Stimulated activated naive CD8-positive, alpha-beta T cell treated with anti-CD3 and anti-CD28 coated beads, Interleukin-15, Interleukin-2, amounts not matched to agents 100 U/mL and 50 U/mL, for 24 hours (primary cell): Measurements from ENCODE around the gene DDX46.
"Not testable (repeated sequence)": the region's sequence is repeated elsewhere in the genome, so short reads cannot be mapped to it uniquely, and the experiment has no call there.

Source experiments
- ATAC-seq: fragments of 150-1000 bp; cut with Tn5 transposase; one replicate; pipeline ENCODE4 v1.10.0; 2021
- DNase-seq: peaks from one replicate; pipeline ENCODE4 v3.0.0; 2021

The DDX46 gene

DNA sequence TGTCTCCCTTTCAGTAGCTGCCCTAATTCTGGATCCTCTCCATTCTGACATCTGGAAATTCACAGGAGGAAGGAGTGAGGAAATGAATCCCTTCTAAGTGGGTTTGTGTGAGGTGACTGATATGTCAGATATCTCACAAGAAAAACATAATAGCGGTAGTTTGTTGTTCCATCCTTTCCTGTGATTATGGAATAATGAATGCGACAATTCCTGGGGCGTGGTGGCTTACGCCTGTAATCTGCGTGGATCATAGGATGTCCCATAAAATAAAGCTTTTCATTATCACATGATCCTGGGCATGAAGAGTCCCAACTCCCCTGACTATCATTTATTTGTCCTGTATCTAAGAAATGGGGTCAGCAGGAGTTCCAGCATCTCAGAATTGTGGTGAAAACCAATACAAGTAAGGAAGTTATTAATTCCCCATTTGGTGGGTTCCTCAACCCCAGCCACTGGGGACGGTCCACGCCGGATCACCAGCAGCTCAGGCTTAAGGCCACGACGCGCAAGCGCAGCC is 86.8 kb downstream of the DDX46 start:
- ATAC-seq, result no peak
- no peak for DNase-seq

DNA sequence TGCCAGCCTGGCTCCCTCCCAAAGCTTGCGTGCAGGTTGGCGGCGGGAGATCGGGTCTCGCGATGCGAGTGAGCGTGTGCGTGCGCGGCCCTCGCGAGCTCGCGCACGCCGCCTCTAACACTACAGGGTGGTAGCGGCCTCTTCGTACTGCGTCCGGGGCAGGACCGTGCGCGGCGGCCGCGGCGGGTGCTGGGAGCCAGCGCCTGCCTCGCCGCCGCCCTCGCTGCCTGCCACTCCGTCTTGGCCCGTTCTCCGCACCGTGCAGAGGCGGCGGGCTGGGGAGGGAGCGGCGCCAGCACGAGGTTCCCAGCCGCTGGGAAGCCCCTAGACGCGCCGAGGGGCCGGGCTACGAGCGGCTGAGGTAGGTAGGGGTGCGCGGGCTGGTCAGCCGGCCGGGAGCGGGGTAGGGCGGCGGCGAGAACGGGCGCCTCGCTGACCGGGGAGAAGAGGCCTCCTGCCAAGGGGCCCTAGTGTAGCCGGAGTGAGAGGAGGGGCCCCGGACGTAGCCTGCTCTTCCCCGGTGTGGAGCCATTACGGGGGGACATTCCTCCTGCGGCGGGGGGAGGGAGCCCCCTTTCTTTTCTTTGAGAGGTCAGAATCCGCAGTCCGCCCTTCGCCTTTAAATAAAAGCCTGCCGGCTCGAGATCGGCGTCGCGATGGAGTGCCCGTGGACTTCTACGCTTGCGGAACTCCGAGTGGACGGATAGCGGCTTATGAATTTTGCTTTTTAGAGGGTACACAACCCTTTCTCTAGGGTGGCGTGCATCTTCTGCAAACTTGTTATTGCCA is 87.5 kb downstream of the DDX46 start, which contains the start of gene C5orf24:
Gene C5orf24 (plus strand): TSS at position 117 of the 789 bp plus-strand sequence. CDS start 8,933 bp downstream, outside the sequence.
- ATAC-seq (peak; percentile 98), DNase-seq (peak; percentile 94)

- ATAC-seq, result no peak
- DNase-seq, result peak; percentile 49
Measured at GRCh38 chr5:134846641-134846960, 88.0 kb downstream of the DDX46 start.

DNA sequence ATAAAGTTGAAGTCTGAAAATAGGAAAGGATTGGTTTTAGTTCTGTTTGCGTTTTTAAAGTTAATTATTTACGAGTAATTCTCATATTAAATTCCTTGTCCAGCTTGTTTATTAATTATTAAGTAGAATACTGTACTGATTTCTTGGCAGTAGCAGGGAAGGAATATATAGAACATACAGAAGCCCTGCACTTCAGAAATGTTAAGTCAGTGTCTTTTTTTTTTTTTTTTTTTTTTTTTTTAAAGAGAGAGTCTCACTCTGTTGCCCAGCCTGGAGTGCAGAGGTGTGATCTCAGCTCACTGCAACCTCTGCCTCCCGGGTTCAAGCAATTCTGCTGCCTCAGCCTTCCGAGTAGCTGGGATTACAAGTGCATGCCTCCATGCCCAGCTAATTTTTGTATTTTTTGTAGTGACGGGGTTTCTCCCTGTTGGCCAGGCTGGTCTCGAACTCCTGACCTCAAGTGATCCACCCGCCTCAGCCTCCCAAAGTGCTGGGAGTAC is 90.9 kb downstream of the DDX46 start:
- not testable (repeated sequence) for DNase-seq, ATAC-seq

DNA sequence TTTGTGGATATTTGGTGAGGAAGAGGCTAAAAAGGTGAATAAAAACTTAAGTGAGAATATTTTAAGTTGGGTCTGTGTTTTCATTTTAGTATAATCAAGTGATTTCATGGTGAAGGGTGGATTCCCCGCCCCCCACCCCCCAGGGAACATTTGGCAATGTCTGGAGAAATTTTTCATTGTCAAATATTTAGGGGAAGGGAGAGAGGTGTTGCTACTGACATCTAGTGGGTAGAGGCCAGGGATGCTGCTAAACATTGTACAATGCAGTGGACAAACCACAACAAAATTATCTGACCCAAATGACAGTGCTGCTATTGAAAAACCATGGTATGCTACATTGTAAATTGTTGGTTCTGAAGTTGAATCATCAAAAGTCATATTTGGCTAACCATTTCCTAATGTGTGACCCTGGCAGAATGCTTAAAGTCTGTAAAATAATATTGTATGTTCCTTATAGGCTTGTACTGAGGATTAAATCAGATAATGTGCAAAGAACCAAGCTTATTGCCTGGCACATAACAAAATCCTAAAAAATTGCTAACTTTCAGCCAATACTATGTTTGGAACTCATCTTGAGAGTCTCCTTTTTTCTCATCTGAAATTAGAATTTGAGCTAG is 92.8 kb downstream of the DDX46 start:
- ATAC-seq (no peak), DNase-seq (no peak)

DNA sequence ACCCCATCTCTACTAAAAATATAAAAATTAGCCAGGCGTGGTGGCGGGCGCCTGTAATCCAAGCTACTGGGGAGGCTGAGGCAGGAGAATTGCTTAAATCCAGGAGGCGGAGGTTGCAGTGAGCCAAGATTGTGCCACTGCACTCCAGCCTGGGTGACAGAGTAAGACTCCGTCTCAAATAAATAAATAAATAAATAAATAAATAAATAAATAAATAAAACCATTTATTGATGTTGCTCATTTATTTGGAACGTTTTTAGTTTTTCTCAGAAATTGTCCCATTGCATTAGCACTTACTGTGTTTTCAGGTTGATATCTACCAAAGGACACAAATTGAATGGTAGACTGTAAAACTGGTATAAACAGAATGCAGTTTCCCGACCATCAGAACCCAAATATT is 97.9 kb downstream of the DDX46 start:
- not testable (repeated sequence) for ATAC-seq, DNase-seq

DNA sequence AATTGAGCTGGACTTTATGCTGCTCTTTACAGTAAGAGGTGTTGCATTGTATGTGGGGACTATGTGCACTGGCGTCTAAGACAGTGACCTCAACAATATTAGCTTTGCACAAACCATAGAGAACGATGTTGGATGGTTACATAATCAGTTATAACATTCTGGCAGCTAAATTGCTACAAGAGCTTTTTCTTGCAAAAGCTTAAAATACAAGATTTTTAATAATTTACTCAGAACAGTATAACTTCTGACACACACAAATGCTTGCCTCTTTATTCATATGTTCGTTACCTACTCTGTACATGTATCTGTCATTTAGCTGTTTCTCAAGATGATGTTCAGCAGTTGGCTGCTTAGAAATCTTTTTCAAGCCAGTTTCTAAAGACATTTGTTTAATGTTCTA is 98.8 kb downstream of the DDX46 start:
- ATAC-seq (no peak), DNase-seq (no peak)

- no peak for DNase-seq
Measured at GRCh38 chr5:134864707-134865106, 106.1 kb downstream of the DDX46 start.

DNA sequence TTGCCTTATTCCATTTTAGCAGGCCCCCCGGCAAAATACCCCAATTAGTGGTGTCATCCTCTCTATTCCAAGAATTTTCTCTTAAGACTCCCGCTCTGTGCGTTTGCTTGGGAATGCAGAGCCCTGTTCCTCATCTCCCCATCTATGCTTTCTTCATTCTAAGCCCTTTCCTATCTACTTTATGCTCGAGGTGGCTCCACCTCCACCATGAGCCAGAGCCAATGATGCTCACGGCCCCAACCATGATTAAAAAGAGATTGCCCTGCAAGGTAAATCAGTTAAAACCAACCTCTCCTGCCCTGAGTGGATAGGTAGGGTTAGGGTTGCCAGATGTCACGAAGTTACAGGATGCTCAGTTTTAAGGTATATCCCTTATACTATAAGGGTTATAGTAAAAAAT is 114.9 kb downstream of the DDX46 start:
- ATAC-seq (no peak), DNase-seq (peak; percentile 26)

More at GRCh38 chr5:134864707-134865106, 106.1 kb downstream of the DDX46 start:
- ATAC-seq, result no peak

- ATAC-seq (peak; percentile 89), DNase-seq (peak; percentile 82)
Measured at GRCh38 chr5:134873987-134874830, 115.6 kb downstream of the DDX46 start, which contains the start of gene TXNDC15. TXNDC15 (plus strand) TSS chr5:134874371; CDS start chr5:134874428, 57 bp downstream.

DNA sequence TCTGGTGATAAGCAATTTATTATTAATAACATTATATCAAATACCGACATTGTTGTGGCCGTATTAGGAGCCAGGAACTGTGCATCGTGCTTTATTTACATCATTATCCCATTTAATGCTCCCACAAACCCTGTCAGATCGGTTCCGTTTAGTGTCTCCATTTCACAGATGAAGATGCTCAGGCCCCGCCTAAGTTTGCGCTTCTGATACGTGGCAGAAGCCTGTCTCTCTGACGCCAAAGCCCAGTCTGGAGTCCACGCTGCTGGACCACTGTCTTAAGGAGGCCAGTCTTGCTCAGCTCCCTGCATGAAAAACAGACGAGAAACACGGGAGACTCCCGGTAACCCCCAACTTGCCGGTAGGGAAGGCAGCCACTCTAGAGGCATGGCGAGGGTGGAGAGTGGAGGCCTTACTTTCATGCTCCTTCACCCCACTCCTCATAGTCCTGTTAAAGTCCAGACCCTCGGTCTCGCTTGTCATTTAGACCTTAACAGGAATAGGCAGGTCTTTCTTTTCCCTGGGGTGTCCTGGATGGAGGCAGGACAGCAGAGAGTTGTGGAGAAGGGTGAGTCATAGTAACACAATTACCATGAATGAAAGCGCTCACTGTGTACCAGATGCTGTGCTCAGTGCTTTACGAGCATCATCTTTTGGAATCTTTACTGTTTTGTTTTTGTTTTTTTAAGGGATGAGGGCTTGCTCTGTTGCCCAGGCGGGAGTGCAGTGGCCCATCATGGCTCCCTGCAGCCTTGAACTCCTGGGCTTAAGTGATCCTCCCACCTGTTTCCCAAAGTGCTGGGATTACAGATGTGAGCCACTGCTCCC is 116.5 kb downstream of the DDX46 start:
- peak; percentile 49 for DNase-seq
- ATAC-seq, result peak; percentile 53

GRCh38 chr5:134877159-134877558 is 118.6 kb downstream of the DDX46 start:
- no peak for DNase-seq

GRCh38 chr5:134878403-134878802 is 119.8 kb downstream of the DDX46 start:
- ATAC-seq (no peak), DNase-seq (no peak)

More at GRCh38 chr5:134877159-134877558, 118.6 kb downstream of the DDX46 start:
- no peak for ATAC-seq

GRCh38 chr5:134879456-134879855 is 120.9 kb downstream of the DDX46 start:
- ATAC-seq (no peak), DNase-seq (no peak)
